Measurements from ENCODE around the gene IL32.

Gene IL32

GRCh38 chr16:3115561-3115960, 50.1 kb downstream of the IL32 start:
- DNase-seq (ENCODE audit: low spot score), result no peak

GRCh38 chr16:3118204-3118790, 52.9 kb downstream of the IL32 start:
- no peak for DNase-seq (ENCODE audit: low spot score)

- DNase-seq (ENCODE audit: low spot score), result no peak
Measured at GRCh38 chr16:3118846-3119245, 53.4 kb downstream of the IL32 start.

Measured in hematopoietic multipotent progenitor cell treated with erythropoietin and hydrocortisone succinate and interleukin-3 and kit ligand, for 15 days (in vitro differentiated cells).